Psoas muscle (tissue), 8 donors: ENCODE results near the gene KRT86. TPM values are rescaled to one million over a fixed set of nuclear protein-coding genes. Genes with fewer than 3 reads are reported as not detected.

Experiments used
- ATAC-seq, 4 donors: fragments of 200-7000 bp; cut with Tn5 transposase; one replicate each; pipeline ENCODE4 v1.9.1; 2020; ENCODE audit warnings: moderate library complexity in 3 of 4, mild to moderate bottlenecking in 2 of 4
- DNase-seq, 2 donors: peaks; one replicate each; pipeline ENCODE4 v3.0.0-alpha.2; 2020
- H3K27ac ChIP-seq: fragments of 200-600 bp; one replicate; pipeline ENCODE4 v1.8.0; 2022
- H3K27me3 ChIP-seq, 3 donors: fragments of 200-600 bp in 1 of 3; one replicate each; pipeline versions ENCODE4 v1.6.1 to v1.8.0; 2013 to 2022; ENCODE audit warnings: low read length in 2 of 3, mild to moderate bottlenecking in 2 of 3, moderate library complexity in 1 of 3; ENCODE audit not compliant: insufficient read depth in 3 of 3
- H3K36me3 ChIP-seq, 2 donors: fragments of 200-600 bp in 1 of 2; one replicate each; pipeline versions ENCODE4 v1.6.1 to v1.8.0; 2013 to 2022; ENCODE audit warnings: low read depth in 1 of 2, mild to moderate bottlenecking in 1 of 2, moderate library complexity in 1 of 2; ENCODE audit not compliant: insufficient read depth in 1 of 2
- H3K4me1 ChIP-seq: fragments of 200-600 bp; one replicate; pipeline ENCODE4 v1.8.0; 2022
- H3K4me3 ChIP-seq: fragments of 200-600 bp; one replicate; pipeline ENCODE4 v1.8.0; 2022; ENCODE audit warnings: mild to moderate bottlenecking
- H3K9me3 ChIP-seq: fragments of 200-600 bp; one replicate; pipeline ENCODE4 v1.8.0; 2022
- CTCF ChIP-seq: fragments of 200-600 bp; IDR thresholded peaks from one replicate; pipeline ENCODE4 v1.8.0; 2022; ENCODE audit warnings: antibody characterized with exemption
- WGBS, 3 donors: extraction: QIAGEN DNeasy Blood & Tissue Kit; methylation state at CpG; one replicate each; pipeline versions ENCODE4 v1.1.6 to v1.1.7; 2013; 5-methylcytosine and 5-hydroxymethylcytosine counted together
- intact Hi-C, 2 donors: fragments of 100-400 bp; cut with DNase I; formaldehyde crosslinking; loops; one replicate each; pipeline versions ENCODE4 v1.11.0 to v1.14.2; 2022
- polyA plus RNA-seq, 3 donors: library from polyadenylated mRNA; stranded (reverse); fragments of 200-250 nt; gene quantifications; one replicate each; pipeline ENCODE4 v1.2.3, GENCODE V29; 2013
- total RNA-seq, 4 donors: library from RNA; stranded (reverse); fragmentation: NEBNext Ultra II Directional in 2 of 4; extraction: Animal tissue kit (Norgen Biotek cat#: 25700) in 2 of 4; gene quantifications; one replicate each; pipeline versions ENCODE4 v1.2.1 to v1.2.4, GENCODE V29; 2021 to 2023
- donor health status: healthy with polysubstance abuse.
- donor health status: DM: no; HTN: no; CAD: no; lungs with moderate emphysema.
- donor health status: Bipolar disorder and iron deficiency.
- donor health status: healthy.
- donor health status: DM: yes; HTN: yes; CAD: no.
- donor health status: DM: no; HTN: no; CAD: no.
- donor health status: DM: no; HTN: no; CAD: no.
- donor health status: DM: yes; HTN: yes; CAD: no.

KRT86 gene
- total and polyA plus RNA-seq, 7 donors = 0.01 to 0.77 (median 0.05) TPM; not detected in 4

- H3K27me3 ChIP-seq = peaks cover 0 to 40% (median 4%) of the 10 kb centered on the region in 3 donors
- no peak for ATAC-seq
- H3K4me3 ChIP-seq = no peak overlapping the region
- no peak for DNase-seq
- intact Hi-C loops = no loop called here
- no peak for TF ChIP-seq CTCF
- H3K27ac ChIP-seq = no peak overlapping the region
- no peaks in the 10 kb centered on the region for H3K36me3 ChIP-seq
- H3K4me1 ChIP-seq = no peaks in the 10 kb centered on the region
- WGBS, 3 donors = 90 to 97% (median 93%) methylated on average over 20 of the region's 20 CpGs
- no peaks in the 10 kb centered on the region for H3K9me3 ChIP-seq
Observed at GRCh38 chr12:52356762-52357580, 82.5 kb downstream of the KRT86 start.

Other genes with a start within 250 kb of the KRT86 start
- gene NR4A1, start 223.2 kb upstream of the KRT86 start, total RNA-seq = 10 to 100 TPM; 17.5 to 92.8 (median 56.9) TPM
- 10 to 100 TPM; 35.5 to 74.0 (median 50.2) TPM for gene NR4A1, start 223.2 kb upstream of the KRT86 start, polyA plus RNA-seq
- gene ATG101, start 204.7 kb upstream of the KRT86 start, total RNA-seq = 10 to 100 TPM; 25.1 to 35.3 (median 26.5) TPM
- 100 to 1,000 TPM in 1 of 3 donors, 10 to 100 TPM in 2; 39.5 to 154 (median 90.0) TPM for gene ATG101, start 204.7 kb upstream of the KRT86 start, polyA plus RNA-seq
- gene SMIM41, start 194.9 kb upstream of the KRT86 start, total RNA-seq = under 1 TPM in 2 of 4 donors, not detected in 2; 0.16 to 0.32 TPM
- under 1 TPM in 1 of 3 donors, not detected in 2; 0.20 TPM for gene SMIM41, start 194.9 kb upstream of the KRT86 start, polyA plus RNA-seq
- 10 to 100 TPM in 1 of 4 donors, 1 to 10 TPM in 2, under 1 TPM in 1; 0.11 to 14.0 (median 2.9) TPM for gene KRT80, start 82.6 kb upstream of the KRT86 start, total RNA-seq
- under 1 TPM; 0.13 to 0.44 (median 0.24) TPM for gene KRT80, start 82.6 kb upstream of the KRT86 start, polyA plus RNA-seq
- 1 to 10 TPM in 3 of 4 donors, under 1 TPM in 1; 0.39 to 3.9 (median 1.9) TPM for gene KRT7, start 41.4 kb upstream of the KRT86 start, total RNA-seq
- gene KRT7, start 41.4 kb upstream of the KRT86 start, polyA plus RNA-seq = 1 to 10 TPM in 2 of 3 donors, under 1 TPM in 1; 0.56 to 2.2 (median 1.6) TPM
- not detected for gene KRT81, start 16.9 kb downstream of the KRT86 start, total RNA-seq
- under 1 TPM in 2 of 3 donors, not detected in 1; 0.03 to 0.14 TPM for gene KRT81, start 16.9 kb downstream of the KRT86 start, polyA plus RNA-seq
- gene KRT83, start 46.8 kb downstream of the KRT86 start, total RNA-seq = not detected
- gene KRT83, start 46.8 kb downstream of the KRT86 start, polyA plus RNA-seq = not detected
- gene KRT85, start 92.8 kb downstream of the KRT86 start, total RNA-seq = not detected
- not detected for gene KRT85, start 92.8 kb downstream of the KRT86 start, polyA plus RNA-seq
- not detected for gene KRT84, start 111.0 kb downstream of the KRT86 start, total RNA-seq
- not detected for gene KRT84, start 111.0 kb downstream of the KRT86 start, polyA plus RNA-seq
- not detected for gene KRT82, start 131.7 kb downstream of the KRT86 start, total RNA-seq
- gene KRT82, start 131.7 kb downstream of the KRT86 start, polyA plus RNA-seq = not detected
- gene KRT75, start 159.7 kb downstream of the KRT86 start, total RNA-seq = not detected
- gene KRT75, start 159.7 kb downstream of the KRT86 start, polyA plus RNA-seq = not detected
- gene KRT6B, start 177.5 kb downstream of the KRT86 start, total RNA-seq = under 1 TPM in 2 of 4 donors, not detected in 2; 0.26 to 0.32 TPM
- under 1 TPM in 2 of 3 donors, not detected in 1; 0.04 TPM for gene KRT6B, start 177.5 kb downstream of the KRT86 start, polyA plus RNA-seq
- gene KRT6C, start 199.2 kb downstream of the KRT86 start, total RNA-seq = under 1 TPM in 2 of 4 donors, not detected in 2; 0.21 to 0.24 TPM
- under 1 TPM in 1 of 3 donors, not detected in 2; 0.04 TPM for gene KRT6C, start 199.2 kb downstream of the KRT86 start, polyA plus RNA-seq
- gene KRT6A, start 218.6 kb downstream of the KRT86 start, total RNA-seq = 1 to 10 TPM in 2 of 4 donors, under 1 TPM in 1, not detected in 1; 0.53 to 1.4 (median 1.2) TPM
- under 1 TPM; 0.13 to 0.51 (median 0.35) TPM for gene KRT6A, start 218.6 kb downstream of the KRT86 start, polyA plus RNA-seq
- 1 to 10 TPM in 1 of 4 donors, under 1 TPM in 2, not detected in 1; 0.61 to 1.4 (median 0.85) TPM for gene KRT5, start 245.7 kb downstream of the KRT86 start, total RNA-seq
- gene KRT5, start 245.7 kb downstream of the KRT86 start, polyA plus RNA-seq = under 1 TPM; 0.21 to 0.86 (median 0.48) TPM